NCI-H774 (cell line): Measurements from ENCODE around the gene C1QTNF1.
A peak's percentile ranks its signal among the peaks of the same experiment; 100 is the strongest.
"Not testable (repeated sequence)": the region's sequence is repeated elsewhere in the genome, so short reads cannot be mapped to it uniquely, and the experiment has no call there.

Experiments
- DNase-seq: peaks from one replicate; lab custom pipeline; 2025; lab: John Stamatoyannopoulos, UW

Gene C1QTNF1

DNA sequence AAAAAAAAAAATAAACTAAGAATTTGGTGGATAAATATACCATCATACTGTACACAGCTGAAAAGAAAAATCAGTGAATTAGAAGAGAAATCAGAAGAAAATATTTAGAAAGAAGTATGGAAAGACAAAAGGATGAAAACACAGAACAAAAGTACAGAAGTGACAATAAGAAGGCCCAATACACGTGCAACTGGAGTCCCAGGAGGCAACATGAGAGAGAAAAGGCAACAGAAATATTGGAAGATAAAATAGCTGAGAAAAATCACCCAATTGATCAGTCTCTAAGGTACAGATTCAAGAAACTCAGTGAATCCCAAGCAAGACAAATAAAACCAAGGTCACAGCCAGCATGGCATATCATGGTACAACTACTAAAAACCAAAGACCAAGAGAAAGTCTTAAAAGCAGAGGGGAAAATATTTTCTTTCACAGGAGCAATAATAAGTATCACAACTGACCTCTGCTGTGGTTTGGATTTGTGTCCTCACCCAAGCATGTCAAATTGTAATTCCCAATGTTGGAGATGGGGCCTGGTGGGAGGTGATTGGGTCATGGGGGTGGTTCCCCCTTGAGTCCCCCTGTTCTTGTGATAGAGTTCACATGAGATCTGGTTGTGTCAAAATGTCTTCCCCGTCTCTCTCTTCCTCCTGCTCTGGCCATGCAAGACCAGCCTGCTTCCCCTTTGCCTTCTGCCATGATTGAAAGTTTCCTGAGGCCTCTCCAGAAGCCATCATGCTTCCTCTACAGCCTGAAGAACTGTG lies 30.4 kb downstream of the C1QTNF1 start:
- DNase-seq = no peak

DNA sequence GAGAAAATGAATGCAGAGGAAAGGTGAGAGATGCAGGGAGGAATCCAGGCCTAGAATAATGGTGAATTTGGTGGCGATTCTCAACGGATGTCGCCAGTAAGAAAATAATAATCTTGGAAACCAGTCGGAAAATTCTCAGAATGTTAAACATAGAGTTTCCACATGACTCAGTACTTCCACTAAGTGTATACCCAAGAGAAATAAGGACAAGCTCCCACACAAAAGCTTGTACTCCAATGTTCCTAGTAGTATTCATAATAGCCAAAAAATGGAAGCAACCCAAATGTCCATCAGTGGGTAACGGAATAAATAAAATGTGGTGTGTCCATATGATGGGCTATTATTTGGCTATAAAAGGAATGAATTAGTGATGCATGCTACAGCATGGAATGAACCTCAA lies 31.2 kb downstream of the C1QTNF1 start:
- DNase-seq = no peak

DNA sequence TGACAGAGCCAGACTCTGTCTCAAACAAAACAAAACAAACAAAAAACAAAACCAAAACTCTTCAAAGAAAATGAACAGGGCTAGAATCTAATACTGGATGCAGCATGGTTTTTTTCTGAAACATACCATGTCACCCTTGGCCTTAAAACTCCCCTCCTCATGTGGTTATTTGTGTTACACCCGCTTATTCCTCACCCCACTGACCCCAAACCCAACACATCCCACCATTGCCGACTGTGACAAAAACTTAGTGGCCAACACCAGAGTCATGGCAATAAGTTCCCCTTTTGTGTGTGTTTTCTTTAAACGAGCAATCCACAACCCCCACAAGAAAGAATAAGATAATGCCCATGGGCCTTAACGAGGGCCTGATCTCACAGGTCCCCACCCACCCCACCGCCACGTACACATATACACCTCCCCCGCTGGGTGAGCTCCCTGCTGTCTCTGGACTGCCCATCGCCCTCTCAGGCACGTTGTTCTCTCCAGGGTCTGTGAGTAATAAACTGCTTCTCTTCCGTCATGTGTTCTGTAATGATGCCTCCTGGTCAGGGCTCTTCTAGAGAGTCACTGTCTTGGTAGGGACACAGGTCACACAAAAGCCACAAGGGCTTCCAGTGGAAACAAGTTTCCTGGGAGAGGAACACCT lies 33.9 kb downstream of the C1QTNF1 start:
- DNase-seq = no peak

DNA sequence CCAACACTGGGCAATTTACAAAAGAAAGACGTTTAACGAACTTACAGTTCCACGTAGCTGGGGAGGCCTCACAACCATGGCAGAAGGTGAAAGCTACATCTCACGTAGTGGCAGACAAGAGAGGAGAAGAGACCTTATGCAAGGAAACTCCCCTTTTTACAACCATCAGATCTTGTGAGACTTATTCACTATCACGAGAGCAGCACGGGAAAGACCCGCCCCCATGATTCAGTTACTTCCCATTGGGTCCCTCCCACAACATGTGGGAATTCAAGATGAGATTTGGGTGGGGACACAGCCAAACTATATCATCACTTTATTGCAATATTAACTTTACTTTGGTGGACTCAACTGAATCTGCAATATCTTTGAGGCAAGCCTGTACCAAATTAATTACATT lies 38.7 kb downstream of the C1QTNF1 start:
- DNase-seq = no peak

DNA sequence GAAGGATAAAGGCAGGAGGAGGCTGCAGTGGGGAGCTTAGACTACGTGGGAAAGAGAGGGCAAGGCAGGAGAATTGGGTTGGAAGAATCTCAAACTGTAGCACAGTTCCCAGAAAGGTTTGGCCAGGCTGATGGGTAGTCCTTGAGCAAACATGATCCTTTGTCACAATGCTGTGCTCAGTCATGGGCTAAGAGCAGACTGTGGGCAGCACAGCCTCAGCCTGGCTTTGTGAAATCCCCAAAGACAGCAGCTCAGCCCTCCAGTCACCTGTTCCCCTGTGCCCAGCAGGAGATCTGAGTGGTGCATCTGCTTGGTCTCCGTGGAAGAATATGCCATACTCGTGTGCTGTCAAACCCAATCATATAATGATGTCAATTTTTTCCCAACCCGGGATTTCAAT lies 40.1 kb downstream of the C1QTNF1 start:
- DNase-seq = no peak

DNA sequence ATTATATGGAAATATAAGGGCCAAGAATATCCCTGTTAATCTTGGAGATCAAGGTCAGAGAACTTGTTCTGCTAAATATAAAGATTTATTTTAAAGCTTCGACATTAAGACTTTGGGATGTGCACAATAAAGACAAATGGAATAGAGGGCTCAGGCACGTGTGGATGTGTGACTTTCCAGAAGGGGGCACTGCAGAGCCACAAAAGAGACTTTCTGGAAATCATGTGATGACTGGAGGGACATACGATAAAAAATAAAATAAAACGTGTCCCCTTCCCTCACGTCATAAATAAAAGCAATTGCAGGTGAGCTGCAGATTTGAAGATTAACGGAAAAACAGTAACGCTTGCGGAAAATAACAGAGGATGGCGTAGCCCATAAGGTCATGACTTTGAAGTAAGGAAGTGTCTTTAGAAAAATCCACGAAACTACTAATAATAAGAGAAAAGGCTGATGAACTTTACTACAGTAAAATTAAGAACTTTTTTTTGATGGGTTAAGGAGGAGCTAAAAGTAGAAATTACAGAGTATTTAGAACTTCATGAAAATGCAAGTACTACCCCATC lies 41.2 kb downstream of the C1QTNF1 start:
- DNase-seq = peak; percentile 38

DNA sequence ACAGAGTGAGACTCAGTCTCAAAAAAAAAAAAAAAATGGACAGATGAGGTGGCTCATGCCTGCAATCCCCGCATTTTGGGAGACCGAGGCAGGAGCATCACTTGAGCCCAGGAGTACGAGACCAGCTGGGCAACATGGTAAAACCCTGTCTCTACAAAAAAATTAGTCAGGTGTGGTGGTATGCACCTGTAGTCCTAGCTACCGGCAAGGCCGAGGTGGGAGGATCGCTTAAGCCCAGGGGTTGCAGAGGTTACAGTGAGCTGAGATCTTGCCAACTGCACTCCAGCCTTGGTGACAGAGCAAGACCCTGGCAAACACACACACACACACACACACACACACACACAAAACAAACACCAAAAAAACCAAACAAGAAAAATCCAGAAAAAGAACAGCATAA lies 43.0 kb downstream of the C1QTNF1 start:
- no peak for DNase-seq

DNA sequence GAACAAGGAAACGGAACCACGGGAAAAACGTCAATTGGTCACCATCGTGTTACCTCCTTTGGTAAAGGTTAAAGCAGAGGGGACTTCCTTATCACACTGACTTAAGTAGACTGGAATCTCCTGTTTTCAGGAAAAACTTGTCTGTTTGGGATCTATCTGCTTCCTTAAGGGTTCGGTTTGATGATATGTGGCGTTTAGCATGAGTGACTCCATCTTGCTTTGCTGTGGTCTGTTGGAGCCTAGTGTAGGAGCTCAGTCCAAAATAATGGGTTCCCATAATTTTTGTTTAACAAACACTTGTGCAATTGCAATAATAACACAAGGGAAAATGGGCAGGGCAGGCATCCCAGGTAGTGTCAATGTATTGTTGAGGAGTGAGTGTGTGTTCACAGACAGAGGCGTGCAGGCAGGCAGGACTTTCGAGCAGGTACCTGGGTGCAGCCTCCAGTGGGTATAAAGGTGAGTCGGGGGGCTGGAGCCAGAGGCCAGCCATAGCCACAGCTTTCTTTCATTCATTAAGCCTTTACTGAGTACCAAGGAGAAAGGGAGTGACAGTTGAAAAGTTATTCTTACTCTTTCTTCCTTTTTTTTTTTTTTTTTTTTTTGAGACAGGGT lies 46.4 kb downstream of the C1QTNF1 start:
- no peak for DNase-seq

DNA sequence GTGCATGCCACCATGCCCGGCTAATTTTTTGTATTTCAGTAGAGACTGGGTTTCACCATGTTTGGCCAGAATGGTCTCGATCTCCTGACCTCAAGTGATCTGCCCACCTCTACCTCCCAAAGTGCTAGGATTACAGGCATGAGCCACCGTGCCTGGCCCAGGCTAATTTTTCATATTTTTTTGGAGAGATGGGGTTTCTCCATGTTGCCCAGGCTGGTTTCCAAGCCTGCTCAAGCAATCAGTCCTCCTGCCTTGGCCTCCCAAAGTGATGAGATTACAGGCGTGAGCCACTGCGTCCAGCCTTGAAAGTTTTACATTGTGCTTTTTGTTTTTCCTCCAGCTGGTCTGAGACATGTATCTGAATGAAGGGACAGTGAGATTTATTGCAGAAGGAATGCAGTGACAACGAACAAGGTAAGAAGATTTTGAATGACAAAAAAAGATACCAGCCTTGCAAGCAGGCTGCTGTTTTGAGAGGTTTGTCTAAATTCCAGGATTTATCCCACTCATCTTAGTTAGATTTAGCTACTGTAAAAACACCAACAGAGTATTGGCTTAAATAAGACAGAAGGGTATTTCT lies 47.3 kb downstream of the C1QTNF1 start:
- DNase-seq = no peak

DNA sequence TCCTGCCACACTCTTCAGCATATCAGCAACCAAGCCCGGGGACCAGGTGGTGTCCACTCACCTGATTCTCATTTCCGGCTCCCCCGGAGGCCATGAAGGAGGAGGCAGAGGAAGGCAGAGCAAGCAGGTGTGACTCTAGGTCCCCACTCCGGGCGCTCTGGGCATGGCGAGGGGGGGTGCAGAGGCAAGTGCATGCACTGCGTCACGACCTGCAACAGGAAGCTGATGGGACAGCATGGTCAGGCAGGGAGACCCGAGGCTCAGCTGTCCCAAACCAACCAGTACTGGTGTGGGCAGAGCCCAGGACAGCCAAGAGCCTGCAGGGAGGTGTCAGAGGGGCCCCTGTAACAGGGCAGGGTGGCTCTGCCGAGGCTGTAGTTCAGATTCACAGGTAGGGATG lies 48.6 kb downstream of the C1QTNF1 start:
- DNase-seq = no peak

DNA sequence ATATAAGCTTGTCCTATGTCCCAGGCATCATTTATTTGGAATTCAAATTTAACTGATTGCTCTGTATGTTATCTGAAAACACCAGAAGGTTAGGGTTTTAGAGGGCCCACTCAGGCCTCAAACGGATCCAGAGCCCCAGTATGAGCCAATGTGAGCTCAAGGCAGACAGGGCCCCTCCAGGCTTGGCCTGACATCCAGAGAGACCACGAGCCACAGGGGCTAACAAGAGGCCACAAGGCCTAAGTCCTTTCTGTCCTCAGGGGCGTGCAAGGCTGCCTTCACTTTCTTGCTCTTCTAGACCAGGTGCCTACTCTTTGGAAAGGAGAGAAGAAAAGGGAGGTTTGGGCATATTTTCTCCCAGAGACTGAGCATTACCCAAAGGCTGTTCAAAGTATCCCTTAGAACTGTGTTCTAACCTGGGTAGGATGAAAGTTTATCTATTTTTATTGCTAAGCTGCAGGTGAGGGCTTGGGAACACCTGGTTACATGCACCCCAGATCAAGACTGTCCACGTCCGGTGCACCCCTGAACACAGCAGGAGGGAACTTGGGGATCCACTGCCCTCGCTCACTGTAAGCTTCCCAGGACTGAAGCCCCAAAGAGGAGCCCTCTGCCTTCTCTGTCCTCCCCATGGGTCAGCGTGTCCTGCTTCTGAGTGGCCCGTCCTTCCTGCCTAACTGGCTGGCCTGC lies 49.2 kb downstream of the C1QTNF1 start:
- no peak for DNase-seq

DNA sequence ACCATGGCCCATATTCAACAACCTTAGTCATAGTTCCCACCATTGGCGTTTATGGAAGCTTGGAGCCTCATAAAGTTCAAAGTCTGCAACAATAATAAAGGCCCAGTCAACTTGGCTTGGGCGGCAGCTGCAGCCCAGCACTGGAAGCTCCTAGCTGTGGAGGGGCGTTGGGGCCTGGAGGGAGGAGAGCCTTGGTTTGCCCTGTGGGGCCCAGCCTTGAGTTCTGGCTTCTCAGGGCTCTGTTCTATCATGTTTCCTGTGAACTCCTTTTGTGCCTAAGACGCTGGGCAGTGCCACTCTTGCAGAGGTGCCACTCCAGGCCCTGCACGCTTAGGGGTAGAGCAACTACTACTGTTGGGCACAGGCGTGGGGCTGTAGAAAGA lies 49.7 kb downstream of the C1QTNF1 start:
- no peak for DNase-seq

DNA sequence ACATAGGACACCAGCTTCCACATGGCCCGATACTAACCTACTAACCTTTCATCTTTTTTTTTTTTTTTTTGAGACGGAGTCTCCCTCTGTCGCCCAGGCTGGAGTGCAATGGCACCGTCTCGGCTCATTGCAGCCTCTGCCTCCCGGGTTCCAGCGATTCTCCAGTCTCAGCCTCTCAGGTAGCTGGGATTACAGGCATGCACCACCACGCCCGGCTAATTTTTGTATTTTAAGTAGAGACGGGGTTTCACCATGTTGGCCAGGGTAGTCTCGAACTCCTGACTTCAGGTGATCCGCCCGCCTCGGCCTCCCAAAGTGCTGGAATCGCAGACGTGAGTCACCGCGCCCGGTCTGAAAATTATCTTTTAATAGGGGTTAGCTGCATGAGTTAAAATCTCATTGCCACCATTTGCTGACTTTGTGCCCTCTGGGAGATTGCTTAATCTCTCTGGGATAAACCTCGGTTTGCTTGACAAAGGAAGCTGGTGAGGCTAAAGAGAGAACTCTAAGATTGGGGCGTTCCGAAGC lies 50.2 kb downstream of the C1QTNF1 start:
- DNase-seq = not testable (repeated sequence)

DNA sequence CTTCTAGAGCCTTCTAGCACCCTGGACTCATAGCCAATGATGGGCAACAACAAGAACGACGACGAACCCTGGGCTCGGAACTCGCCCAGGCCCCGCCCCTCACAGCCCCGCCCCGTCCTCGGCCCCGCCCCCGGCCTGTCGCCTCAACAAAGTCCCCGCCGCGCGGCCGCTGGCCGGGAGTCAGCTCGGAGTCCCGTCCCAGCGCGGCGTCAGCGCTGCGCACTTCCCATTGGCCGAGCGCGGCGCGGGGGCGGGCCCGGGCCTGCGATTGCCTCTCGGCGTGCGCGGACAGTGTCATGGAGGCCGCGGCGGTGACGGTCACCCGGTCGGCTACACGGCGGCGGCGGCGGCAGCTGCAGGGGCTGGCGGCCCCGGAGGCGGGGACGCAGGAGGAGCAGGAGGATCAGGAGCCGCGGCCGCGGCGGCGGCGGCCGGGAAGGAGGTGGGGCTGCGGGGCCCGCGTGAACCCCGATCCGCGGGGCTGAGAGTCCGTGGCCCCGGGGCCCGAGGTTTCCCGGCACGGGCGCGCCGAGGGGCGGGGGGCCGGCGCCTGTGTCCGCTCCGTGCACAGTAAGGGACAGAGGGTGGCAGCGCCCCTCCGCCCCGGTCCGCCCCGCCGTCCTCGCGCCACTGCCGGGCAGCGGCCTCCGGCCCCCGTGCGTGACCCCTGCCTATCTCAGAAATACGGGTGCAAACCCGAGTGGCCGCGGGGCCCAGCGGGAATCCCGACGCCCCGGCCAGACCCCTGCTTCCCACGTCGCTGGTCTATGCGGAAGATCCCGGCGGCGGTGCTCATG lies 50.9 kb downstream of the C1QTNF1 start, which contains the start of gene ENGASE:
TSS of gene ENGASE (plus strand) at position 176 of the 797 bp plus-strand sequence. CDS start at position 297, 121 bp downstream.
- peak; percentile 97 for DNase-seq

DNA sequence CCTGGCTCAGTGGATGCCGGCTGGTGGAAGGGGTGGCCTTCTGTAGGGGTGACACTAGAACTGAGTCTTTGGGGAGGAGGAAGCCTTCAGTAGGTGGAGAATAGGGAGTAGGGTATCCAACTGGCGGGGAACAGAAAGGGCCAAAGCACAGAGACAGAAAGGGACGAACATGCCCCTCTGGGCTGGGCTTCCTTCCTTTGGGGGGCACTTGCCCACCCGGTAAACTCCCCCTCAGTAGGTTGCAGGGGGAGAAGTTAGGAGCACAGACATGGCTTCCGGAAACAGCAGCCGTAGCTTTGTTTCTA lies 51.4 kb downstream of the C1QTNF1 start:
- no peak for DNase-seq

DNA sequence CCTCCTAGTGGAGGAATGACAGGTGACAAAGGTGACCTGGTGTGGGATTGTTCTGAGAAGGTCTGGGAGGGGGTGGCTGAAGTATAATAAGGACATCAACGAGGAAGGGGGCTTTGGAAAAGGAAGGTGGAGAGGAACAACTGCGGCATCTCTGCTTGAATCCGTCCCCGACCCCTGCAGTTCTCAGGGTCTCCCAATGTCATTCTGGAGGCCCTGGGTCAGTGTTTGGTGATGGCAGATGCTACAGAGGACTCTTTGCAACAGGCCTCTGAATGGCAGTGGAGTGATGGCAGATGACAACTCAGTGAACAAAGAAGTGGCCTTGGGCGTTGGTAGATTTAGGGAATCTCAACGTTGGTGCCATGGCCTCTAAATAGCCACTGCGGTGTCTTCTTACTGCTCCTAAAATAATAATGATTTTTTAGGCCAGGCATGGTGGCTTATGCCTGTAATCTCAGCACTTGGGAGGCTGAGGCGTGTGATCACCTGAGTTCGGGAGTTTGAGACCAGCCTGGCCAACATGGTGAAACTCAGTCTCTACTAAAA lies 52.0 kb downstream of the C1QTNF1 start:
- DNase-seq = no peak

DNA sequence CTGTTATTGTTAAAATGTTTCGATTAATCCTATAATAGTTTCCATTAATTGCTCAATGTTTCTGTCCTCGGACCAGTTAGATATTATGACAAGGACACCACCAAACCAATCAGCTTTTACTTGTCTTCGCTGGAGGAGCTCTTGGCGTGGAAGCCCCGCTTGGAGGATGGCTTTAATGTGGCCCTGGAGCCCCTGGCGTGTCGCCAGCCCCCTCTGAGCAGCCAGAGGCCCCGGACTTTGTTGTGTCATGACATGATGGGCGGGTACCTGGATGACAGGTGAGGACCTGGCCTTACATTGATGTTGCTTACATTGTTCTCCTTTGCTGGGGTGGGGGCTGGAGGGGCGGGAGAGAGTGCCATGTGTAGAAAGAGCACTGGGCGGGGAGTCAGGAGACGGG lies 53.6 kb downstream of the C1QTNF1 start:
- no peak for DNase-seq

DNA sequence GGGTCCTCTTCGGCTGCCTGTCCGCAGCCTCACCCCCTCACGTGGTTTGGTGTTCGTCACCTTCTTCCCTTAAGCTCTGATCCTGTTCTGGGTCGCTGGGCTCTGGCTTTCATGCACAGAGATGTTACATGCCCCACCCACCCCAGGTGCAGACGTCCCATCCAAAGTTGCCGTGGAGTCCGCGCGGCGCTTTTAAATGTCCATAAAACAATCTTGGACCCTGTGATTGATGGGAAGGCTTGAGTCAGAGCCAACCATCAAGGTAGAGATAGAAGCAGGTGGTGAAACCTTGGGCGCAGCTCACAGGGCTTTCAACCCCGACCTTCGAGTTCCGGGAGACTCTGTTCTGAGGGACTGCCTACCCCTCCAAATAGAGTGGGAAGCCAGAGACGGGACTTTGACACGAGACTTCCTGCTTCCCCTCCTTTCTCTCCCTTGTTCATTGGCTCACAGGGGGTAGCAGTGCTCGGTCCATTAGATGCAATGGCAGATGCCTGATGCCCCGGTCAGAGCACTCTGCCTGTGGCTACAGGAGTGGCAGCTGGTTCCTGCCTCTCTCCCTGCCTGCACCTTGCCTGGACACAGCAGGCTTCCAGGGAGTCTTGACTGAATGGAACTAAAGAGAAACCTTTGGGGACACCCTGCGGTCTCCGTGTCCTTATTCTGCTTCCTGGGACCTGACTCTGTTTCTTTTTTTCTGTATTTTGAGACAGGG lies 54.7 kb downstream of the C1QTNF1 start:
- no peak for DNase-seq

DNA sequence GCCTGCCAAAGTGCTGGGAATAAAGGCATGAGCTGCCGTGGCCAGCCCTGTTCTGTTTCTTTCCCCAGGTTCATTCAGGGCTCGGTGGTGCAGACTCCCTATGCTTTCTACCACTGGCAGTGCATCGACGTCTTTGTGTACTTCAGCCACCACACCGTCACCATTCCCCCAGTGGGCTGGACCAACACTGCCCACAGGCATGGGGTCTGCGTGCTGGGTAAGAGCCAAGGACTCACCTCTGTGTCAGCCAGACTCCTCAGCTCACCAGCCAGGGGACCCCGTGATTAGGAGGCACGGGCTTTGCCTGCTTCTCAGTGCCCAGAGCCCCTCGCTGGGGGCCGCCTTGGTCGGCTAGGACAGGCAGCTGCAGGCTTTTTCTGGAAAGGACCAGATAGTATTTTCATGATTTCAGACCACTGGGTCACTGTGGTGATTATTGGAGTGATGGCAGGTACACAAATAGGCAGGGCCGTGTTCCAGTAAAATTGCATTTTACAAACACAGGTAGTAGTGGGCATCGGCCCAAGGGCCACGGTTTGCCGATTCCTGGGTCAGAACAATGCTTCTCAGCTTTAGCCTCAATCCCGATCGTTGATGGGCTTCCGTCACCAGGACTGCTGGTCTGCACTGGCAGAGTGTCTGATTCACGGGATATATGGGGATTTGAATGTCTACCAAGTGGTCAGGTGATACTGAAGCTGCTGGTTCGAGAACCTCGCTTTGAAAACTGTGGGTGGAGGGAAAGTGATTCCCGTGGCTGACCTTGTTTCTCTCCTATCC lies 55.6 kb downstream of the C1QTNF1 start:
- DNase-seq = no peak
